GM19240 (cell line): ENCODE data around the gene TIMM44.
"Not testable (repeated sequence)": the region's sequence is repeated elsewhere in the genome, so short reads cannot be mapped to it uniquely, and the experiment has no call there.

ENCODE experiments used
- DNase-seq: peaks from one replicate; pipeline ENCODE4 v3.0.0; 2011; ENCODE audit warnings: low spot score; ENCODE audit not compliant: insufficient read length

The TIMM44 gene

DNA sequence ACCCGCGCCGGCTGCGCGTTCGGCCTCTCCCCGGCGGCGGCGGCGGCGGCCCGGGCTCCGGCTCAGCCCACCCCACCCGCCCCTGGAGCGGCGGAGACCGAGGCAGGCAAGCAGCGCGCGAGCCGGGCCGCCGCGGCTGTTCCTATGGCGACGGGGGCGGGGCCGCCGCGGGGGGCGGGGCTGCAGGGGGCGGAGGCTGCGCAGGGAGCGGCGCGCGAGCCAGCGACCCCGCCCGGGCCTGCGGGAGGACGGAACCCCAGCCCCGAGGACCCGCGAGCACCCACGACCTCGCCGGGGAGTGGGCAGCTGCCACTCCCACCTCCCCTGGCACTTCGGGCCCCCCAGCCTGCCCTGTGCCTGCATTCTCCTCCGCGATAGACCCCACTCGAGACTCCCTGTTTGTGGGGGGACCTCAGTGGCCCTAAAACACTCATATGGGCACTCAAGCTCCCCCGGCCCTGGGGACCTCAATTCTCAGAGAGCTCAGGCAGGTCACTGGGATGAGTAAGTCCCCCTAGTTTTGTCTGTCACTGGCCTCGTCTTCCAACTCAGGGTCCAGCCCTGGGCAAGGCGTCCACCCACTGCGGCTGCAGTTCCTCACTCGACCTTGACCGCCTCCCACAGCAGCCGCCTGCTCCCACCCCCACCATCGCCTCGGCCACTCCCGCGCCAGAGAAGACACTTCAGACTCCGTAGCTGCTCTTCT is 17.3 kb downstream of the TIMM44 start, which contains the start of gene CTXN1:
TSS of gene CTXN1 (minus strand) at position 115 of the 706 bp plus-strand sequence. CDS start 597 bp downstream, outside the sequence.
- peak; percentile 57 for DNase-seq

- peak; percentile 68 for DNase-seq
Measured at GRCh38 chr19:7925171-7925851, 18.2 kb downstream of the TIMM44 start.

GRCh38 chr19:7924651-7925170 is 18.8 kb downstream of the TIMM44 start:
- no peak for DNase-seq

DNA sequence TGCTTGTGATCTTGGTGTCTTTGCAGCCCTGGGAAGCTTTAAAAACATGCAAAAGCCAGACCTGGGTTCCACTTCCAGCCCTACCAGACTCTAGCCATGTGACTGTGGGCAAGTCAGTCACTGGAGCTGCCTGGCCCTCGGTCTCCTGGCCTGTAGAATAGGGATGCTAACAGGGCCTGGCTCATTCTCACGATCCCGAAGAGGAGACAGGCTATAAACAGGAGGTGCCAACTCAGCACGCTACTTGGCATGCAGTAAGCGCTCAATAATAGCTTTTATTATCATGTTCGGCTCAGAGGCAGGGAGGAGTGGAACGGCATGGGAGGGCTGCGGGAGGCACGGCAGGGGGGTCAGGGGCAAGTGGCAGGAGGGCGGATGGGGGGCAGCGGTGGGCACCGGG is 19.2 kb downstream of the TIMM44 start:
- DNase-seq: no peak

GRCh38 chr19:7923295-7924191 is 19.9 kb downstream of the TIMM44 start:
- DNase-seq: no peak

GRCh38 chr19:7922836-7923195 is 20.6 kb downstream of the TIMM44 start:
- DNase-seq: no peak

DNA sequence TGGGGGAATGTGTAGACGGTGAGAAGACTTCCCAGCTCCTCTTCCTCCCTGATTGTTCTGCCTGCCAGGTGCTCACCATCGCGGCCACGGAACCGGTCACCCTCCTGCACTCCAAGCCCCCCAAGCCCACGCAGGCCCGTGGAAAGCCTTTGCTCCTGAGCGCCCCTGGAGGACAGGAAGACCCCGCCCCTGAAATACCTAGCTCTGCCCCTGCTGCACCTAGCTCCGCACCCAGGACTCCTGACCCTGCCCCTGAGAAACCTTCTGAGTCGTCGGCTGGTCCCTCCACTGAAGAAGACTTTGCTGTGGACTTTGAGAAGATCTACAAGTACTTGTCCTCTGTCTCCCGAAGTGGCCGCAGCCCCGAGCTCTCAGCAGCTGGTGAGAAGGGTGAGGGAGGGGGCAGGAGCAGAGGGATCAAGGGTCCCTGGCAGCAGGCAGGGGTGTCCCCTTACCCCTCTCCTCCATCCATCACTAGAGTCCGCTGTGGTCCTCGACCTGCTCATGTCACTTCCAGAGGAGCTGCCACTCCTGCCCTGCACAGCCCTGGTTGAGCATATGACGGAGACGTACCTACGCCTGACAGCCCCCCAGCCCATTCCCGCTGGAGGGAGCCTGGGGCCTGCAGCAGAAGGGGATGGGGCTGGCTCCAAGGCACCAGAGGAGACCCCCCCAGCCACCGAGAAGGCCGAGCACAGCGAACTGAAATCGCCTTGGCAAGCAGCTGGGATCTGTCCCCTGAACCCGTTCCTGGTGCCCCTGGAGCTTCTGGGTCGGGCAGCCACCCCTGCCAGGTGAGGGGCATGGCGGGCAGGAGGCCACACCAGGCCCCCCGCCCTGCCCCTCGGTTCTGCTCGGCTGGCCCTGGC is 21.3 kb downstream of the TIMM44 start:
- DNase-seq: no peak

- DNase-seq: no peak
Measured at GRCh38 chr19:7921302-7921966, 22.0 kb downstream of the TIMM44 start.

DNA sequence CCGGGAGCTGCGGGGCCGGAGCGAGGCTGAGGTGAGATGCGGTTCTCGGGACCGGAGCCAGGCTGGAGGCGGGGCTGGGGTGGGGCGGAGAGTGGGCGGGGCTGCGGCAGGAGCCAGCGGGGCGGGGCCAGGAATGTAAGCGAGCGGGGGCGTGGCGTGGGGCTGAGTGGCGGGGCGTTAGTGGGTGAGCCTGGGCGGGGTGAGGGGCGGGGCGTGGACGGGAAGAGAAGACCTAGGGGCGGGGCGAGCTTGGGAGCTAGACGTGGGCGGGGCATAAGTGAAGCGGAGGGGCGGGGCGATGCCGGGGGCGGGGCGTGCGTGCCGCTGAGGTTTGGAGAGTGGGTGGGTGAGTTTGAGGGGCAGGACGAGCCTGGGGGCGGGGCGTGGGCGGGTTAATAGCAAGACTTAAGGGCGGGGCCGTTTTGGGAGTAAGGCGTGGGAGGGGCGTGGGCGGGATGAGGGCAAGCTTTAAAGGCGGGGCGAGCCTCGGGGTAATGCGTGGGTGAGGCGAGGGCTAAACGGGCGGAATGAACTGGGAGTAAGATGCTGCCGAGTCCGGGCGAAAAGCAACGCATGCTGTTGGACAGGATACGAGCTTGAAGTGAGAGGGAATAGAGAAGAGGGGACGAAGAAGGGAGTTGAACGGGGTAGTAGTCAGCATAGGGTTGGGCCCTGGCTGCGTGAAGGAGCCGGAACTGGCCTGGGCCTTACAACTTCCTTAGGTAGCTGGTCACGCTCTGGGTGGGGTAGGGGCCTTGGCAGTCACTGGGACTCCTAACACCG is 22.8 kb downstream of the TIMM44 start:
- peak; percentile 81 for DNase-seq

- peak; percentile 95 for DNase-seq
Measured at GRCh38 chr19:7919610-7920518, 23.6 kb downstream of the TIMM44 start, which contains the start of gene SNAPC2. Gene SNAPC2 (plus strand): TSS chr19:7920338. CDS start chr19:7920367, 29 bp downstream.

DNA sequence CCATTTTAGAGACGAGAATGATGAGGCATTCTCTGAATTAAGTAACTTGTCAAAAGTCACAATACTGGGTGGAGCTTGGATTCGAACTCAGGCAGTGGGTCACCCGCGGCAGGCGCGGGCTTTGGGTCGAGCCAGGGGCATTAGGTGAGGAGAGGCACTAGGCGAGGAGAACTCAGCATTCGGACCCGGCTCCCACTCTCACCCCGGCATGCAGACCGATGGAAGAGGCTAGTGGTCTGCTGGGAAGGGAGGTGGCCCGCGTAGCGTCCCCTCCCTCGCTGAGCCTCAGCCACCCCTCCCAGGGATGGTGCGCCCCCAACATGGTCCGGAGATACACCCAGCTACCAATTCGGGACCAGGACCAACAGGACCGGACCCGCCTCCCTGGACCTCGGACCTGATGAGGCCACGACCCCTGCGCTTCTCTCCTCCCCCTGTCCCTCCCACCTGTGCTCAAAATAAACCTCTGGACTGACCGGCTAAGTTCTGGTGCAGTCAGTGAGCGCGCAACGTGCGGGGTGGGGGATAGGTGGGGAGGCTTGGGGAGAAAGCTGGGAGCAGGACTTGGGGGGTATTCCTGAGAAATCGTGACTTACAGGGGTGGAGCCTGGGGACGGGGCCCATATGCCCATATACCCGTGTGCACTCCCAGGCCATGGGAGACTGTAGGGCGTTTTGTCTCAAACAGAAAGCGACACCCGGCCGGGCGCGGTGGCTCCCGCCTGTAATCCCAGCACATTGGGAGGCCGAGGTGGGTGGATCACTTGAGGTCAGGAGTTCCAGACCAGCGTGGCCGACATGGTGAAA is 24.6 kb downstream of the TIMM44 start:
- no peak for DNase-seq

DNA sequence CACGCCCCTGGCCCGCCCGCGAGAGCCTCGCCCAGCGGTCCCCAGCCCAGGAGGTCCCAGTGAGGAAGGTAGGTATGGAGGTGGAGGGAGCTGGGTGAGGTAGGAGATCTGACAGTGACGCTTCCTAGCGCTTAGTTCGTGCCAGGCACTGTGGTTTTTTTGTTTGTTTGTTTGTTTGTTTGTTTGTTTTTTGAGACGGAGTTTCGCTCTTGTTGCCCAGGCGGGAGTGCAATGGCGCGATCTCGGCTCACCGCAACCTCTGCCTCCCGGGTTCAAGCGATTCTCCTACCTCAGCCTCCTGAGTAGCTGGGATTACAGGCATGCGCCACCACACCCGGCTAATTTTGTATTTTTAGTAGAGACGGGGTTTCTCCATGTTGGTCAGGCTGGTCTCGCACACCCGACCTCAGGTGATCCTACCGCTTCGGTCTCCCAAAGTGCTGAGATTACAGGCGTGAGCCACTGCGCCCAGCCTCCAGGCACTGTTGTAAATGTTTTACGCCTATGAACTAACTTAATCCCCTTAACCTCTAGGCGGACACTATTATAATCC is 25.3 kb downstream of the TIMM44 start:
- not testable (repeated sequence) for DNase-seq

DNA sequence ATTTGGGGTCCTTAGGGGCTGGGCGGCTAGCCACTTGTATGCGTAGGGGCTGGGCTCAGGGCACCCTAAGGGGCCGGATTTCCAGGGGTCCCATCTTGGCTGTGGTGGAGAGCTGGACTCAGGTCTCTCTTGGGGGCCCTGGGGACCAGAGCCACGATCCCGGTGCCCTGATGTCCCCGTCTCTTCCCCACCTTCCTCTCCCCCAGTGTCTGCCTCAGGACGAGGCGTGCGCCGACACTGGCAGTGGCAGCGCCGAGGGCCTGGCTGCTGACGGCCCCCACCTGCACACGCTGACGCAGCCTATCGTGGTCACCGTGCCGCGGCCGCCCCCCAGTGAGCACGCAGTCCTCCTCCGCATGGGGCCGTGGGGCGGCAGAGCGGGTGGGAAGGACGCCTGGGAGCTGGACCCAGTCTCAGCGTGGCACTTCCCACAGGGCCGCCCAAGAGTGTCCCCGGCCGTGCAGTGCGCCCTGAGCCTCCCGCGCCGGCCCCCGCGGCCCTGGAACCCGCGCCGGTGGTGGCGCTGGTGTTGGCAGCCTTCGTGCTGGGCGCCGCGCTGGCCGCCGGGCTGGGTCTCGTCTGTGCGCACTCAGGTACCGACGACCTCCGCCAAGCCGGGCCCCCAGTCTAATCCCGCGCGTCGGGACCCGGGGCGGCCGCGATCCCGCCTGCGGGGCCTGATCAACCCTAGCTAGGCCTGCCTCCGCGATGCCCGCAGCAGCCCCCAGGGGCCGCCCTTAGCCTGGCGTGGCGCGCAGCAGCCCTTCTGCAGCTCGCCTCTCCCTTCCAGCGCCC is 26.0 kb downstream of the TIMM44 start:
- DNase-seq: peak; percentile 59

- DNase-seq: no peak
Measured at GRCh38 chr19:7916955-7917266, 26.6 kb downstream of the TIMM44 start.

GRCh38 chr19:7916103-7916954 is 27.1 kb downstream of the TIMM44 start:
- DNase-seq: no peak
